VCaP (cell line): ENCODE data around the gene COL13A1.
A peak's percentile ranks its signal among the peaks of the same experiment; 100 is the strongest.

Experiments
- H3K27ac ChIP-seq: fragments of 450-650 bp; 2 replicates; pipeline ENCODE4 v1.5.1; 2017
- CTCF ChIP-seq: fragments of 450-650 bp; conservative IDR thresholded peaks from 2 replicates; pipeline ENCODE4 v1.5.1; 2017; ENCODE audit warnings: mild to moderate bottlenecking, moderate library complexity

The COL13A1 gene

DNA sequence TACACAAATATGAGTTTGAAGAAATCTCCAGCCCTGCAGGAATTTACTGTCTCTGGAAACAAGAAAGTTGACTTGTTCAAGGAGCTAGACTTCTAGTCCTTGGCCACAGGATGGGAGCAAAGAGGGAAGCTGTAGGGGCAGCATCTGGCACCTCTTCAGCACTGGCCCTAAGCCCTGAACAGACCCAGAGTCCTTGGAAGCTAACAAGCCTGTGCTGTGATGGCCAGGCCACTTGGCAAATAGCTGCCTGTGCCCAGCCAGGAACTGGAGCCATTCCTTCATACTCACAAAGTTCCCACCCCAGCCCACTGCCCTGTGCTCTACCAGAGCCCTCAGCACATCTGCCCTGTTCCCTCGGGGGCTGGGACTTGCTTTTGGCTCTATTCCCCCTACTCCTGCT lies 9.4 kb upstream of the COL13A1 start:
- no peak overlapping the region for H3K27ac ChIP-seq
- no peak for TF ChIP-seq CTCF

GRCh38 chr10:69794673-69795072 lies 7.0 kb upstream of the COL13A1 start:
- no peak overlapping the region for H3K27ac ChIP-seq
- TF ChIP-seq CTCF, result no peak

GRCh38 chr10:69795242-69795934 lies 6.3 kb upstream of the COL13A1 start:
- TF ChIP-seq CTCF, result no peak
- H3K27ac ChIP-seq, result no peak overlapping the region

DNA sequence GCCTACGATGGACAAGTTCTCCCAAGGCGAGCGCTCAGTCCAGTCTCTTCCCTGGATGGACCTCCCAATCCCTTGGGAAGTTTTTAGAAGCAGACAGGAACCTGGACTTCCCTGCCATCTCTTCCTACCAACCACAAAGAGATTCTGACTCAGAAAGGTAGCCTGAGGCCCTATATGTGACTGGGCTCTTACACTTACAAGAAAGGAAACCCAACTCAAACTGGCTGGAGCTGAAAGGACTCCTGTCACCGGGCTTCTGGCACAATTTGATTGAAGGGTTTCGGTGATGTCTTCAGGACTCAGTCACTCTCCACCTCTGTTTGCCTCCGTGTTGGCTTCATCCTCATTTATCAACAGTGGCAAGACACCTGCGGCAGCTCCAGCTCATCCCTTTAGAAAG lies 3.7 kb upstream of the COL13A1 start:
- TF ChIP-seq CTCF, result no peak
- H3K27ac ChIP-seq, result no peak overlapping the region

DNA sequence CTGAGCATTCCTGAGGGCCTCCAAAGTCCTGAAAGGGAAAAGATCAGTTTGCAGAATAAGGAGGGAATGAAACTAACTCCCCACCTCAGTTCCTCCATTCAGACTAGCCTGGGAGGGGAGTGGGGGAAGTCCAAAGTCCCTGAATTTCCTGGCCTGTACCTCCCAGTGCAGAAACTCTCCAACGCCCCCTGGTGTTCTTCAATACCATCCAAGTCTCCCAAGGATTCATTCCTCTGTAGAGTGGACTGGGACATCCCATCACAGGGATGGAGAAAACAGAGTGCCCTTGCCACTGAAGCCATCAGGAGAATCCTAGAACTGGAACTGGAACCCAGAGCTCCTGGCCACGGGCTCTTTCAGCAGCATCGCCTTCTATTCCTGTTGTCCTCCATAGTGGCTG lies 1.6 kb upstream of the COL13A1 start:
- H3K27ac ChIP-seq, result no peak overlapping the region
- TF ChIP-seq CTCF, result peak; percentile 75

- H3K27ac ChIP-seq, result no peak overlapping the region
- no peak for TF ChIP-seq CTCF
These were observed 1.0 kb upstream of the COL13A1 start for GRCh38 chr10:69800665-69801064.

GRCh38 chr10:69801094-69801433 lies 642 bp upstream of the COL13A1 start:
- H3K27ac ChIP-seq, result no peak overlapping the region
- TF ChIP-seq CTCF, result peak; percentile 78
